Fibroblast of the aortic adventitia (primary cell): ENCODE measurements around the gene FAM222B. TPM values are rescaled to one million over a fixed set of nuclear protein-coding genes. Genes with fewer than 3 reads are reported as not detected.
"Not testable (repeated sequence)": the region's sequence is repeated elsewhere in the genome, so short reads cannot be mapped to it uniquely, and the experiment has no call there.

ENCODE experiments used
- DNase-seq: peaks from one replicate; pipeline ENCODE4 v3.0.0-alpha.2; 2010; ENCODE audit warnings: low read depth
- H3K4me3 ChIP-seq: 2 replicates; pipeline ENCODE4 v1.5.1; 2011; ENCODE audit warnings: low read depth, mild to moderate bottlenecking, control low read depth, low read length, moderate library complexity
- CTCF ChIP-seq: IDR thresholded peaks from 2 replicates; pipeline ENCODE4 v1.5.1; 2011; ENCODE audit warnings: mild to moderate bottlenecking, low read length, control low read depth, inconsistent platforms; ENCODE audit not compliant: insufficient read depth
- total RNA-seq: library from RNA; depleted of rRNA; stranded (reverse); fragments of >200 nt; gene quantifications from 2 replicates; pipeline ENCODE4 v1.2.3, GENCODE V29; 2012; ENCODE audit warnings: low replicate concordance

Gene FAM222B
- total RNA-seq, 1 donor, result 7.0 TPM

- H3K4me3 ChIP-seq, result no peak overlapping the region
- no peak for TF ChIP-seq CTCF
- DNase-seq, result no peak
Observed at GRCh38 chr17:28737316-28737715, 105.3 kb downstream of the FAM222B start.

- not testable (repeated sequence) for DNase-seq, H3K4me3 ChIP-seq
Observed at GRCh38 chr17:28735913-28736769, 106.4 kb downstream of the FAM222B start.

- DNase-seq, result no peak
- H3K4me3 ChIP-seq, result no peak overlapping the region
- no peak for TF ChIP-seq CTCF
Observed at GRCh38 chr17:28735242-28735722, 107.3 kb downstream of the FAM222B start.

GRCh38 chr17:28734712-28735241 lies 107.8 kb downstream of the FAM222B start:
- DNase-seq, result no peak
- no peak for TF ChIP-seq CTCF
- H3K4me3 ChIP-seq, result no peak overlapping the region

- no peak for TF ChIP-seq CTCF
- no peak for DNase-seq
Observed at GRCh38 chr17:28733346-28733745, 109.2 kb downstream of the FAM222B start.

GRCh38 chr17:28729950-28730330 lies 112.7 kb downstream of the FAM222B start:
- H3K4me3 ChIP-seq, result no peak overlapping the region
- no peak for TF ChIP-seq CTCF
- DNase-seq, result no peak

More at GRCh38 chr17:28733346-28733745, 109.2 kb downstream of the FAM222B start:
- H3K4me3 ChIP-seq, result no peak overlapping the region

GRCh38 chr17:28728364-28729200 lies 114.0 kb downstream of the FAM222B start, which contains the start of gene NEK8:
Gene NEK8, plus strand, starts transcription at chr17:28728788. Its CDS starts 26 bp downstream, at chr17:28728814.
- no peak for TF ChIP-seq CTCF
- peak; percentile 92 for DNase-seq
- peak within 1 kb of the TSS; percentile 92 for H3K4me3 ChIP-seq
